Measurements from ENCODE around the gene ACYP1. TPM values are rescaled to one million over a fixed set of nuclear protein-coding genes. Genes with fewer than 3 reads are reported as not detected.

The ACYP1 gene
- polyA plus RNA-seq, 1 of the 3 experiments (the other 2 are of a cell fraction), result 53.5 TPM

GRCh38 chr14:75088566-75089373, 24.9 kb upstream of the ACYP1 start:
- 61% methylated on average over 7 of the region's 7 CpGs for WGBS (ENCODE audit: low lambda C conversion rate)
- no peak overlapping the region for H3K4me2 ChIP-seq
- H3K36me3 ChIP-seq (replicated peaks in 1 of 2; ENCODE audit: control insufficient read depth in 1 of 2, insufficient read depth in 2 of 2, low read length in 1 of 2), result peaks cover 45 to 57% of the 10 kb centered on the region in 2 experiments
- POLR2A ChIA-PET, result no interaction called here
- H3K4me1 ChIP-seq (ENCODE audit: control insufficient read depth in 1 of 2, insufficient read depth in 2 of 2, low read depth in 1 of 2, low read length in 1 of 2), result no peaks in the 10 kb centered on the region
- no peaks in the 10 kb centered on the region for H4K20me1 ChIP-seq (ENCODE audit: insufficient read depth)
- no peak overlapping the region for H3K27ac ChIP-seq (ENCODE audit: low read depth in 2 of 2, low read length in 1 of 2)
- no peak overlapping the region for H2AFZ ChIP-seq (ENCODE audit: low read depth)
- CTCF ChIA-PET, result interaction anchor here (0.6 to 15.6 kb wide), 71 partner anchors 8 to 411 kb away, joined by 3 to 290 read pairs (median 5); partner anchors contain the start of genes ACYP1, EIF2B2, PGF and RPS6KL1
- H3K27me3 ChIP-seq (ENCODE audit: insufficient read depth), result no peaks in the 10 kb centered on the region
- no peak overlapping the region for H3K4me3 ChIP-seq (ENCODE audit: low read depth in 2 of 2, low read length in 1 of 2)
- no peak overlapping the region for H3K9ac ChIP-seq
- H3K9me2 ChIP-seq, result no peaks in the 10 kb centered on the region
- H3K79me2 ChIP-seq (ENCODE audit: insufficient read depth), result no peaks in the 10 kb centered on the region
- TF ChIP-seq GATA2 (CRISPR knock-in tag; IDR thresholded peaks at IDR 0.05), result no peak
- no peak for TF ChIP-seq RXRA (IDR thresholded peaks at IDR 0.05; ENCODE audit: borderline replicate concordance, low read depth)
- TF ChIP-seq FOXJ3 (CRISPR knock-in tag; IDR thresholded peaks at IDR 0.05), result no peak
- peak; percentile 95 for TF ChIP-seq RAD21 (IDR thresholded peaks at IDR 0.05; ENCODE audit: low read length)
- TF ChIP-seq SMC3 (IDR thresholded peaks at IDR 0.05; ENCODE audit: low read depth, low read length), result peak; percentile 81
- no peak for TF ChIP-seq REST (IDR thresholded peaks at IDR 0.05; ENCODE audit: low read depth, low read length)
- TF ChIP-seq ELF1 (IDR thresholded peaks at IDR 0.05), result no peak
- no peak for TF ChIP-seq JUND (IDR thresholded peaks at IDR 0.05)
- TF ChIP-seq TEAD4 (IDR thresholded peaks at IDR 0.05; ENCODE audit: borderline replicate concordance, insufficient read depth), result no peak
- TF ChIP-seq USF1 (IDR thresholded peaks at IDR 0.05; ENCODE audit: borderline replicate concordance, low read depth), result no peak
- TF ChIP-seq NRF1 (IDR thresholded peaks at IDR 0.05; ENCODE audit: low read depth, low read length), result no peak
- no peak for TF ChIP-seq POLR2AphosphoS5 (IDR thresholded peaks at IDR 0.05; ENCODE audit: low read depth, low read length)
- TF ChIP-seq SIN3A (IDR thresholded peaks at IDR 0.05; ENCODE audit: borderline replicate concordance, low read depth, low read length), result no peak
- TF ChIP-seq TAF1 (IDR thresholded peaks at IDR 0.05; ENCODE audit: borderline replicate concordance, low read depth, low read length), result no peak
- no peak for TF ChIP-seq MEF2A (IDR thresholded peaks at IDR 0.05; ENCODE audit: borderline replicate concordance, low read depth)
- TF ChIP-seq FOXM1 (IDR thresholded peaks at IDR 0.05; ENCODE audit: low read depth), result no peak
- TF ChIP-seq CTCF (IDR thresholded peaks at IDR 0.05), result peak; percentile 91
- TF ChIP-seq CHD2 (IDR thresholded peaks at IDR 0.05; ENCODE audit: low read length, partially characterized antibody), result no peak
- H3F3A ChIP-seq (replicated peaks; ENCODE audit: insufficient read depth), result peaks cover 10% of the 10 kb centered on the region
- H3K9me3 ChIP-seq, result no peaks in the 10 kb centered on the region
- peak; percentile 66 for DNase-seq

Measured in SK-N-SH (cell line).